ENCODE measurements around the gene BHMT2.

DNA sequence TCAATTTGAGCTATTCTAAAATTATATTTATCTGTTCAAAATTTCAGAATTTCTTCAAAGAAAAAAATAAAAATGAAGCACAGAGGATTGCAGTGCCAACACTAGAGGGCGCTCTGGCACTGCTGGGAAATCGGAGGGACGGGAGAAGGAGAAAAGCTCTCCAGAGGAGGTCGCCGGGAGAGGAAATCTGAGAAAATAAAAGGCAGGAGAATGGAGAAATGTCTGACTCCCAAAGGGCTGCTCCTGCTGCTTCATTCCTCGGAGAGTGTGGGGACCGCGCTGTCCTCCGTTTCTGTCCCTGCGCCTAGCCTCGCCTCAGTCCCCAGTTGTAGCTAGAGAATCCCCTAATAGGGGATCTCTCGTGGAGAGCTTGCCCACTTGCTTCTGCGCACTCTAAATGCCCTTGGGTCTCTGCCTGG lies 44.5 kb upstream of the BHMT2 start:
- TF ChIP-seq, protein P1, sequence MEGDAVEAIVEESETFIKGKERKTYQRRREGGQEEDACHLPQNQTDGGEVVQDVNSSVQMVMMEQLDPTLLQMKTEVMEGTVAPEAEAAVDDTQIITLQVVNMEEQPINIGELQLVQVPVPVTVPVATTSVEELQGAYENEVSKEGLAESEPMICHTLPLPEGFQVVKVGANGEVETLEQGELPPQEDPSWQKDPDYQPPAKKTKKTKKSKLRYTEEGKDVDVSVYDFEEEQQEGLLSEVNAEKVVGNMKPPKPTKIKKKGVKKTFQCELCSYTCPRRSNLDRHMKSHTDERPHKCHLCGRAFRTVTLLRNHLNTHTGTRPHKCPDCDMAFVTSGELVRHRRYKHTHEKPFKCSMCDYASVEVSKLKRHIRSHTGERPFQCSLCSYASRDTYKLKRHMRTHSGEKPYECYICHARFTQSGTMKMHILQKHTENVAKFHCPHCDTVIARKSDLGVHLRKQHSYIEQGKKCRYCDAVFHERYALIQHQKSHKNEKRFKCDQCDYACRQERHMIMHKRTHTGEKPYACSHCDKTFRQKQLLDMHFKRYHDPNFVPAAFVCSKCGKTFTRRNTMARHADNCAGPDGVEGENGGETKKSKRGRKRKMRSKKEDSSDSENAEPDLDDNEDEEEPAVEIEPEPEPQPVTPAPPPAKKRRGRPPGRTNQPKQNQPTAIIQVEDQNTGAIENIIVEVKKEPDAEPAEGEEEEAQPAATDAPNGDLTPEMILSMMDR (IDR thresholded peaks at IDR 0.05), result peak; percentile 69 to 96 (median 87)
- TF ChIP-seq POLR2A (IDR thresholded peaks at IDR 0.05), result no peak

Measured in esophagus squamous epithelium (tissue), 4 donors.